SU-DHL-6 (cell line): ENCODE measurements around the gene FUT1.
"Not testable (repeated sequence)": the region's sequence is repeated elsewhere in the genome, so short reads cannot be mapped to it uniquely, and the experiment has no call there.

Experiments
- H2AFZ ChIP-seq: fragments of 200-600 bp; sonication (generic); 2 replicates; pipeline ENCODE4 v1.6.1; 2014; ENCODE audit warnings: low read depth, mild to moderate bottlenecking, moderate library complexity, mixed read lengths, antibody characterized with exemption, low read length; ENCODE audit not compliant: severe bottlenecking
- H3F3A ChIP-seq: fragments of 200-600 bp; shearing (Covaris generic); 2 replicates; pipeline ENCODE4 v1.6.0; 2016; ENCODE audit warnings: antibody characterized with exemption, mild to moderate bottlenecking; ENCODE audit not compliant: insufficient read depth
- H3K27ac ChIP-seq: fragments of 200-600 bp; sonication (generic); 2 replicates; pipeline ENCODE4 v1.5.1; 2016; ENCODE audit warnings: low read depth, mild to moderate bottlenecking, low read length, moderate library complexity, mixed read lengths
- H3K27me3 ChIP-seq: fragments of 200-600 bp; sonication (generic), shearing (Covaris generic); 2 replicates; pipeline ENCODE4 v1.6.0; 2014; ENCODE audit warnings: mild to moderate bottlenecking, low read length
- H3K36me3 ChIP-seq: fragments of 200-600 bp; sonication (generic); 2 replicates; pipeline ENCODE4 v1.6.1; 2014; ENCODE audit warnings: mild to moderate bottlenecking, low read length, mixed read lengths
- H3K4me2 ChIP-seq: fragments of 300-600, 200-600 bp; shearing (Covaris generic), sonication (generic); 2 replicates; pipeline ENCODE4 v1.6.0; 2014; ENCODE audit warnings: low read length, low read depth, mild to moderate bottlenecking; ENCODE audit not compliant: poor library complexity, severe bottlenecking
- H3K4me3 ChIP-seq: fragments of 200-600 bp; sonication (generic); 2 replicates; pipeline ENCODE4 v1.5.1; 2014; ENCODE audit warnings: antibody characterized with exemption, low read length, mild to moderate bottlenecking, mixed read lengths; ENCODE audit not compliant: insufficient read depth, poor library complexity, severe bottlenecking
- H3K79me2 ChIP-seq: fragments of 200-600 bp; sonication (generic); 2 replicates; pipeline ENCODE4 v1.6.1; 2014; ENCODE audit warnings: mild to moderate bottlenecking, low read length, moderate library complexity; ENCODE audit not compliant: insufficient read depth
- H3K9ac ChIP-seq: fragments of 200-600 bp; sonication (generic); 2 replicates; pipeline ENCODE4 v1.7.0; 2014; ENCODE audit warnings: mild to moderate bottlenecking, low read length
- H3K9me2 ChIP-seq: fragments of 200-600 bp; sonication (generic); replicated peaks from 2 replicates; pipeline ENCODE4 v1.6.1; 2014; ENCODE audit warnings: low read length; ENCODE audit not compliant: insufficient read depth
- H3K9me3 ChIP-seq: fragments of 200-600 bp; sonication (generic); 2 replicates; pipeline ENCODE4 v1.6.1; 2014; ENCODE audit warnings: low read length, mixed read lengths; ENCODE audit not compliant: insufficient read depth
- H4K20me1 ChIP-seq: fragments of 200-600 bp; sonication (generic); 2 replicates; pipeline ENCODE4 v1.6.1; 2014; ENCODE audit warnings: low read depth, mild to moderate bottlenecking, antibody characterized with exemption, low read length, moderate library complexity, mixed read lengths
- EZH2phosphoT487 ChIP-seq: fragments of 200-600 bp; sonication (generic), shearing (Covaris generic); conservative IDR thresholded peaks from 2 replicates; pipeline ENCODE4 v1.6.1; 2018; ENCODE audit warnings: mild to moderate bottlenecking, antibody characterized with exemption, low read length, moderate library complexity, mixed read lengths
- TF ChIP-seq, protein P1 (sequence below): fragments of 200-600 bp; sonication (generic); IDR thresholded peaks from one replicate; pipeline ENCODE4 v1.5.1; 2017; ENCODE audit warnings: antibody characterized with exemption, mild to moderate bottlenecking, low read length, moderate library complexity; ENCODE audit not compliant: insufficient read depth, poor library complexity, severe bottlenecking

FUT1 gene

GRCh38 chr19:48718711-48719231 is 33.7 kb downstream of the FUT1 start:
- Histone ChIP-seq H3K27ac (no peak overlapping the region), H3K27me3 (no peaks in the 10 kb centered on the region), H3K9me3 (no peaks in the 10 kb centered on the region), H4K20me1 (no peaks in the 10 kb centered on the region), H2AFZ (no peak overlapping the region), H3K9ac (no peak overlapping the region), H3K9me2 (no peaks in the 10 kb centered on the region), H3K36me3 (no peaks in the 10 kb centered on the region), H3K79me2 (no peaks in the 10 kb centered on the region), H3F3A (no peaks in the 10 kb centered on the region), H3K4me2 (no peak overlapping the region), H3K4me3 (no peak overlapping the region)
- TF ChIP-seq EZH2phosphoT487 = no peak
- TF ChIP-seq, protein P1, sequence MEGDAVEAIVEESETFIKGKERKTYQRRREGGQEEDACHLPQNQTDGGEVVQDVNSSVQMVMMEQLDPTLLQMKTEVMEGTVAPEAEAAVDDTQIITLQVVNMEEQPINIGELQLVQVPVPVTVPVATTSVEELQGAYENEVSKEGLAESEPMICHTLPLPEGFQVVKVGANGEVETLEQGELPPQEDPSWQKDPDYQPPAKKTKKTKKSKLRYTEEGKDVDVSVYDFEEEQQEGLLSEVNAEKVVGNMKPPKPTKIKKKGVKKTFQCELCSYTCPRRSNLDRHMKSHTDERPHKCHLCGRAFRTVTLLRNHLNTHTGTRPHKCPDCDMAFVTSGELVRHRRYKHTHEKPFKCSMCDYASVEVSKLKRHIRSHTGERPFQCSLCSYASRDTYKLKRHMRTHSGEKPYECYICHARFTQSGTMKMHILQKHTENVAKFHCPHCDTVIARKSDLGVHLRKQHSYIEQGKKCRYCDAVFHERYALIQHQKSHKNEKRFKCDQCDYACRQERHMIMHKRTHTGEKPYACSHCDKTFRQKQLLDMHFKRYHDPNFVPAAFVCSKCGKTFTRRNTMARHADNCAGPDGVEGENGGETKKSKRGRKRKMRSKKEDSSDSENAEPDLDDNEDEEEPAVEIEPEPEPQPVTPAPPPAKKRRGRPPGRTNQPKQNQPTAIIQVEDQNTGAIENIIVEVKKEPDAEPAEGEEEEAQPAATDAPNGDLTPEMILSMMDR = no peak

GRCh38 chr19:48718106-48718505 is 34.3 kb downstream of the FUT1 start:
- not testable (repeated sequence) for H3K9me3 ChIP-seq, H3K27ac ChIP-seq, H3K36me3 ChIP-seq, H3F3A ChIP-seq, H3K9ac ChIP-seq, H3K79me2 ChIP-seq, H2AFZ ChIP-seq, H4K20me1 ChIP-seq, H3K4me2 ChIP-seq, H3K4me3 ChIP-seq, H3K9me2 ChIP-seq, H3K27me3 ChIP-seq

DNA sequence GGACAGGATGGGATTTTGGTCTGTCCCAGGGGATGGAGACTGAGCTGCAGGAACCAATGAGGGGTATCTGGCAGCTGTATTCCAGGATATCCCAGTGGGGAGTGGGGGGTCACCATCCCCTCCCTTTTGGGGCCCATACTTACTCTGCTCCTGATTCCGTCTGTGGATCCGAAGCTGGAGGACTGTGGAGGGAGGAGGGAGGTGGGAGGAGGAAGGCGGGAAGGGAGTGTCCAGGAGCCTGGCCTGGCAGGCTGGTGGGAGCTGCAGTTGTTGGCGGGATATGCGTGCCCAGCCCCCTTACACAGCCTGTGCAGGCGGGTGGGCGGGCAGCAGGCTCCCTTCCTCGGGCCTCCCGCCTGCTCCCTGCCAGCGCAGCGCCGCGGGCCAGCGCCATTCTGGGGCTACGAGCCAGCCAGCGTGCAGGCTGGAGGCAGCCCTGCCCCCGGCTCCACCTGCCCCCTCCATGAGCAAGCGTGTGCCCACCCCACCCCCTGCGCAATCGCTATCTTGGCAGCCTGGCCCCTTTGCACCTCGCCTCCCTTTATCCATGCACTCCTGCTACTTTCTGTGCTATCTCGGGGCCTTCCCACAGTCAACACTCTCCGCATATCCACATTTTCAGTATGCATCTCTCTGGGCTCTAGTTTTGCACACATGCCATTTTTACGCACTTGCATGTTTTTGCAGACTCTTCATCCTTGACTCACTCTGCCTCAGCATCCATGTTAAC is 35.7 kb downstream of the FUT1 start:
- no peaks in the 10 kb centered on the region for H3K27me3 ChIP-seq
- H3K9me3 ChIP-seq = no peaks in the 10 kb centered on the region
- no peaks in the 10 kb centered on the region for H4K20me1 ChIP-seq
- no peak overlapping the region for H3K4me3 ChIP-seq
- no peaks in the 10 kb centered on the region for H3K36me3 ChIP-seq
- no peak overlapping the region for H3K27ac ChIP-seq
- no peak overlapping the region for H3K9ac ChIP-seq
- no peak overlapping the region for H3K4me2 ChIP-seq
- H3K79me2 ChIP-seq = no peaks in the 10 kb centered on the region
- no peaks in the 10 kb centered on the region for H3F3A ChIP-seq
- no peaks in the 10 kb centered on the region for H3K9me2 ChIP-seq
- H2AFZ ChIP-seq = no peak overlapping the region
- TF ChIP-seq EZH2phosphoT487 = no peak
- TF ChIP-seq, protein P1 = no peak

DNA sequence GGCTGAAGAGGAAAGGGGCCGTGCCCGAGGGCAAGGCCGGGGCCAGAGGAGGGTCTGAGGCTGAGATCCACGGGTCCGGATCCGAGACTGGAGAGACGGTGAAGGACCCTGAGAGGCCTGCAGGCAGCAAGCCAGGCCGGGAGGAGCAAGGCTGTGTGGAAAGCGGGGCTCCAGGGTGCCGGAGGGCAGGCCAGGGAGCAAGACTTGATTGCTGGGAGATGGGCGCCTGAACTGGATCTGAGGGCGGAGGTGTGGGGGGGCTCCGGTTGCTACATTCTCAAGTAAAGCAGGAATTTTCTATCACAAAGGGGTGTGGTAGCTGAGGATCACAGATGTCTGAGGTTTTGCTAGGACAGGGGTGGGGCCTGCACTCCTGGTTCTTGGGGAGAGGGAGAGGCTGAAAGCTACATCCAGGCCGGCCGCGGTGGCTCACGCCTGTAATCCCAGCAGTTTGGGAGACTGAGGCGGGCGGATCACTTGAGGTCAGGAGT is 36.7 kb downstream of the FUT1 start:
- Histone ChIP-seq H3K36me3 (no peaks in the 10 kb centered on the region), H3F3A (no peaks in the 10 kb centered on the region), H3K27me3 (no peaks in the 10 kb centered on the region), H2AFZ (no peak overlapping the region), H3K9ac (no peak overlapping the region), H3K9me3 (no peaks in the 10 kb centered on the region), H3K9me2 (no peaks in the 10 kb centered on the region), H4K20me1 (no peaks in the 10 kb centered on the region), H3K4me2 (no peak overlapping the region), H3K79me2 (no peaks in the 10 kb centered on the region), H3K4me3 (no peak overlapping the region), H3K27ac (no peak overlapping the region)
- TF ChIP-seq EZH2phosphoT487 = no peak
- TF ChIP-seq, protein P1 = no peak
